Kidney (tissue), 14 donors: ENCODE results near the gene ANO6. TPM values are rescaled to one million over a fixed set of nuclear protein-coding genes. Genes with fewer than 3 reads are reported as not detected.

ENCODE experiments used
- DNase-seq, 5 donors: peaks; one replicate each; pipeline ENCODE4 v3.0.0-alpha.2; 2013 to 2020
- FAIRE-seq: peaks from 2 replicates; lab custom pipeline; 2012; peaks lifted over from hg19 to GRCh38; lab: Jason Lieb, UNC
- H3K27ac ChIP-seq, 2 donors: one replicate each; pipeline ENCODE4 v1.7.0; 2013; ENCODE audit warnings: low read depth in 2 of 2, low read length in 2 of 2, inconsistent platforms in 1 of 2
- H3K27me3 ChIP-seq: one replicate; pipeline ENCODE4 v1.7.1; 2013; ENCODE audit warnings: low read length, inconsistent platforms; ENCODE audit not compliant: control insufficient read depth, insufficient read depth
- H3K36me3 ChIP-seq, 3 donors: one replicate each; pipeline versions ENCODE4 v1.7.0 to v1.7.1; 2013; ENCODE audit warnings: low read length in 3 of 3, control low read depth in 1 of 3, inconsistent platforms in 1 of 3; ENCODE audit not compliant: insufficient read depth in 3 of 3, control insufficient read depth in 2 of 3
- H3K4me1 ChIP-seq, 3 donors: one replicate each; pipeline versions ENCODE4 v1.7.0 to v1.7.1; 2013; ENCODE audit warnings: low read length in 3 of 3, inconsistent platforms in 1 of 3, low read depth in 1 of 3; ENCODE audit not compliant: control insufficient read depth in 2 of 3, insufficient read depth in 2 of 3
- H3K4me3 ChIP-seq, 3 donors: one replicate each; pipeline versions ENCODE4 v1.7.0 to v1.8.1; 2013; ENCODE audit warnings: low read length in 3 of 3, control low read depth in 1 of 3, inconsistent platforms in 1 of 3
- H3K9ac ChIP-seq, 3 donors: one replicate each; pipeline versions ENCODE4 v1.7.0 to v1.7.1; 2013; ENCODE audit warnings: low read length in 3 of 3, control low read depth in 1 of 3, inconsistent platforms in 1 of 3
- H3K9me3 ChIP-seq, 3 donors: one replicate each; pipeline versions ENCODE4 v1.7.0 to v1.7.1; 2013; ENCODE audit warnings: low read length in 3 of 3, control low read depth in 1 of 3, inconsistent platforms in 1 of 3; ENCODE audit not compliant: control insufficient read depth in 2 of 3, insufficient read depth in 1 of 3
- CTCF ChIP-seq: IDR thresholded peaks from 3 replicates; pipeline ENCODE4 v1.5.1; 2012; ENCODE audit warnings: mild to moderate bottlenecking, moderate library complexity, borderline replicate concordance; ENCODE audit not compliant: insufficient read depth; ENCODE audit errors: extremely low read depth
- intact Hi-C: fragments of 100-400 bp; cut with DNase I; formaldehyde crosslinking; loops from one replicate; pipeline ENCODE4 v1.11.1; 2022
- polyA plus RNA-seq: library from polyadenylated mRNA; stranded (reverse); fragments of 350-450 nt; fragmentation: Illumina TruSeq; extraction: RNeasy Lipid Tissue Mini Kit (QIAGEN cat#74804); gene quantifications from one replicate; pipeline ENCODE4 v1.2.3, GENCODE V29; 2014; ENCODE audit warnings: low read depth, low replicate concordance; ENCODE audit not compliant: insufficient read depth
- total RNA-seq: library from RNA; stranded (reverse); fragmentation: NEBNext Ultra II Directional; extraction: Animal tissue kit (Norgen Biotek cat#: 25700); gene quantifications from one replicate; pipeline ENCODE4 v1.2.1, GENCODE V29; 2021
- donor health status: control.
- donor health status: control.
- donor health status: control.
- donor health status: control.
- donor health status: control.
- donor health status: DM: yes; HTN: yes; CAD: no.
- donor health status: Normal renal cell carcinoma (clear cell type).

ANO6 gene
- total and polyA plus RNA-seq, 2 donors from 2014 or later, result 17.2 to 46.3 TPM

DNA sequence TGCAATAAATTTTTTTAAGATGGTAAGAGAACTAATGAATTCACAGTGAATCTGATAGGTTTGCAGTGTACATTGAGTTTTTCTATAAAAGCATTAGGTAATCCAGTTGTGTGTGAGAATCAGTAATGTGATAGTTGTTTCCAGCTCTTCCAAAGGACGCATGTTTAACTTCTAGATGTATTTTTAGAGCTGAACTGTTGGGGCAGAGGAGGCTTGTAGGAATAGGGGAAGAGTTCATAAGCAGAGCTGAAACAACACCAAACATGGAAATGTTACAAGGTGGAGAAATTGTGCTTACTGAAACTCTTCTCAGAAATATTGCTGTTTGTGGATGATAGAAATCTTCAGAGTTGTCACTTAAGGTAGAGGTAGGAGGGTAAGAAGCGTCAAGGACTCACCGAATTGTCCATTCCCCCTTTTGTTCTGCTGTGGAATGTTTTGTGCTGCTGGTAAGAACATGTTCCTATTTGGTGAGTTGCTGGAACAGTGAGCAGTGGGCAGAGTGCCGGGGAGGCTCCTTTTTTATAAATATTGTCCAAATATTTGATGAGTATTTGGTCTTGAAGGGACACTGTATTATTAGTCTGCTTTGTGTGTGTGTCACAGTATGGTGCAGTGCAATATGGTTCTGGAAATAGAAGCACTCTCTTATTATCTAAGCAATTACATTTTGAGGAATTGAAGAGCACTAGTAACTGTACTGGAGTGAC is 76.7 kb downstream of the ANO6 start:
- Histone ChIP-seq H3K36me3 (no peaks in the 10 kb centered on the region), H3K4me3 (no peak overlapping the region), H3K27ac (no peak overlapping the region), H3K27me3 (no peaks in the 10 kb centered on the region), H3K9ac (no peak overlapping the region), H3K9me3 (no peaks in the 10 kb centered on the region), H3K4me1 (no peaks in the 10 kb centered on the region)
- DNase-seq, result no peak
- TF ChIP-seq CTCF, result no peak
- no peak for FAIRE-seq
- intact Hi-C loops, result no loop called here

DNA sequence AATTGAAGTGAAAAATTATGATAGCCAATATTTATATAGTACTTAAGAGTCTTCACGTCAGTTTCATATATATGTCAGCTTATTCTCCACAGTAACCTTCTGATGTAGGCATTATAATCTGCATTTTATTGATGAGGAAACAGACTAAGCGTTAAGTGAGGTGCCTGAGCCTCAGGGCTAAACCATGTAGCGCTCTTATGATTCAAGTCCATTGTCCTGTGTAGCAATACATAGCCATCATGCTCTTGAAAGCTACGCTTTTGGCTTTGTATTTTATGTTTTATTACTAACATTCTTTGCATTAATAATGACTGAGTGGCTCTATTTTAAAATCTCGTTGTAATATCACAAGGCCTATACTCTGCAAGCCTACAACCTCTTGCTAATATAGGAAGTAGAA is 79.0 kb downstream of the ANO6 start:
- Histone ChIP-seq H3K4me1 (peaks cover 0 to 4% (median 0%) of the 10 kb centered on the region in 3 donors), H3K27ac (no peak overlapping the region), H3K9ac (no peak overlapping the region), H3K27me3 (no peaks in the 10 kb centered on the region), H3K36me3 (no peaks in the 10 kb centered on the region), H3K9me3 (no peaks in the 10 kb centered on the region), H3K4me3 (no peak overlapping the region)
- DNase-seq, result no peak
- no peak for FAIRE-seq
- intact Hi-C loops, result no loop called here
- no peak for TF ChIP-seq CTCF

DNA sequence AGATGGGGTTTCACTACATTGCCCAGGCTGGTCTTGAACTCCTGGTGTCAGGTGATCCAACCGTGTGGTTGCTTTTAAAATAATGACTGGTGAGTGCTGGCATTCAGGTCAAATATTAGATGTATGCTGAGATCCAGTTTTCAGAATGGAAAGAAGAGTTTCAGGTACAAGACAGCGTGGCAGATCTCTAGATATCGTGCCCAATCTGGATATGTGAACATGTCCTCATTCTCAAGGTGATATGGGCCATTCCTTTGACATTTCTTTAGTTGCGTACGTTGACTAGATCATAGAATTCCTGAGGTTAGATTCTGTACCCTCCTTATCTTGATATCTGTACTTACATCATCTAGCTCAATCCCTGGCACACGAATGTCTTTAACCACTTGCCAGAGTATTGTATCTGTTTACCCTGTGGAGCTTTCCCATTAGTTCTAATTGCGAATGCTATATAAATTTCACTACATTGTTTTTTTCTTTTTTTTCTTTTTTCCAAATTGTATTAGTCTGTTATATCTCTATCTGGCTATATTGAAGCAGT is 80.2 kb downstream of the ANO6 start:
- no peak for DNase-seq
- H3K4me3 ChIP-seq, result no peak overlapping the region
- H3K9me3 ChIP-seq, result no peaks in the 10 kb centered on the region
- H3K9ac ChIP-seq, result no peak overlapping the region
- no peak for TF ChIP-seq CTCF
- H3K27me3 ChIP-seq, result no peaks in the 10 kb centered on the region
- H3K4me1 ChIP-seq, result peaks cover 0 to 4% (median 0%) of the 10 kb centered on the region in 3 donors
- H3K27ac ChIP-seq, result no peak overlapping the region
- intact Hi-C loops, result no loop called here
- no peaks in the 10 kb centered on the region for H3K36me3 ChIP-seq
- FAIRE-seq, result no peak
